NCI-H128 (cell line): ENCODE results near the gene TCOF1.

Experiments
- DNase-seq: peaks from one replicate; lab custom pipeline; 2025; ENCODE audit not compliant: unreplicated experiment; lab: John Stamatoyannopoulos, UW

Gene TCOF1

DNA sequence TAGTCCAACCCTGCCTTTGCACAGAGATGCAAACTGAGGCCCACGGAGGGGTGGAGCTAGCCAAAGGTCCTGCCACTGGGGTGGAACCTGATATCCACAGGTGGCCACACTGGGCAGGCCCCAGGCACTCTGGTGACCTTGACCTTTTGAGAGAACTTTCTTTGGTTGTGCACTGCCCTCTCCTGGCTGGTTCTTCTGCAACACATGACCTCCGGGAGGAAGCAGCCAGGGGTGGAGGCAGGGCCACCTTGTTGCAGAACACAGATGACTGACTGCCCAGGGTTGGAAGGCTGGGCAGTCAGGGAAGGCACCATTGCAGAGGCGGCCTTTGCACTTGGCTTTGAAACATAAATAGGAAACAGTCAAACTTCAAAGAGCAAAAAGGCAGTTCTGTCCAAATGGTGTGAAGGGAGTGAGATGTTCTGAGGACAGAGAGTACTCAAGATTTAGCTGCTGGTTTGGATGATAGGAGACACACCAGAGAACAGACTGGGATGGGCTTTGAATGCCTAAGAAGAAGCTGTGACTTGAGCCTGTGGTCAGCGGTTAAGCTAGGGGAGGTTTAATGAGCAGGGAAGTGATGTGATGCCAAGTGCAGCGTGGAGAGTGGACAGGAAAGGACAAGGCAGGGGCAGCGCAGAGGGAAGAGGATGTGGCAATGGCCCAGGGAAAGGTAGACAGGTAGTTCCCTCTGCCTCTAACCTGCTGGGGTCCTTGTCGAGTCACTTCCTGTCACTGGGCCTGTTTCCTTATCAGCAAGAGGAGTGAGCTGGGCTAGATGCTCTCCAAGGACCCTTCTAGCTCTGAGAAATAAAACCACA is 6.8 kb upstream of the TCOF1 start:
- DNase-seq = no peak

- DNase-seq = no peak
Measured at GRCh38 chr5:150352244-150353031, 5.1 kb upstream of the TCOF1 start.

DNA sequence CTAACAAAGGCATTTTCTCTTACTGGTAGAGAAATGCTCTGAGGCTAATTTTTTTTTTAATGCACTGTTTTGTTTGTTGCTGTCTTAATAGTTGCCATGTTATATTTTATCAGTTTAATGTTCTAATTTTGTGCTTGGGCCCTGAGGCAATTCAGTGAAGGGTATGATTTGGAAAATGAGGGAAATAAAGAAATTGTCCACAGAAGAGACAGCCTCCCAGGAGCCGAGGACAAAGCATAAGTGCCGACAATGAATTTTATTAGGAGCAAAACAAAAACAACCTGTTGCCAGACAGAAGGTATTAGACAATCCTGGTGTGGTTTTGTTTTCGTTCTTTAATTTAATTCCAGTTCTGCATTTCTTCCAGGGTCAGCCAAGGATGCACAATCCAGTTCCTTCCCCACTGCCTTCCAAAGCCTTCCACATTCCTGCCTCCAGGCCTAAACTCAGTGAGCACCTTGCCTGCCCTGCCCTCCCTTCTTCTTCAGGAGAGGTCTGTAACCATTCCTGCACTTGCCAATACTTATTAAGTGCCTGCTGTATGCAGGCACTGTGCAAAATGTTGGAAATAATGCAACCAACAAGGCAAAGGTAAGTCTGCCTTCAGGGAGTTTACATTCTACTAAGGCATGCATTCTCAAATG is 4.3 kb upstream of the TCOF1 start:
- no peak for DNase-seq

DNA sequence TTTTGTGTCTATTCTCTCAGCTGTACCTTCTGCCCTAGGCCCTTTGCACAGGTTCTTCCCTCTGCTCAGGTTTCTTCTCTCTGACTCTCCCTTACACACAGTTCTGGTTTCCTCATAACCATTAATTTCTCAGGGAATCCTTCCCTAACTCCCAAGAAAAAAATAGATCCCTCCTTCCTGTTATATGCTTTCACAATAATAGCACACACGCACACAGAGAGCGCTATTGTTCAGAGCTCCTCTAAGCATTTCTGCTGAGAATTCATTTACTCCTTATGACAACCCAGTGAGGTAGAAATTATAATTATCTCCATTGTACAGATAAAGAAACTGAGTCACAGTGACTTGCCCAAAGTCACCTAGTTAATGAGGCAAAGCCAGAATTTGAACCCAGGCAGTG is 1.7 kb upstream of the TCOF1 start:
- DNase-seq = no peak

- DNase-seq = no peak
Measured at GRCh38 chr5:150356575-150357294, 762 bp upstream of the TCOF1 start.

DNA sequence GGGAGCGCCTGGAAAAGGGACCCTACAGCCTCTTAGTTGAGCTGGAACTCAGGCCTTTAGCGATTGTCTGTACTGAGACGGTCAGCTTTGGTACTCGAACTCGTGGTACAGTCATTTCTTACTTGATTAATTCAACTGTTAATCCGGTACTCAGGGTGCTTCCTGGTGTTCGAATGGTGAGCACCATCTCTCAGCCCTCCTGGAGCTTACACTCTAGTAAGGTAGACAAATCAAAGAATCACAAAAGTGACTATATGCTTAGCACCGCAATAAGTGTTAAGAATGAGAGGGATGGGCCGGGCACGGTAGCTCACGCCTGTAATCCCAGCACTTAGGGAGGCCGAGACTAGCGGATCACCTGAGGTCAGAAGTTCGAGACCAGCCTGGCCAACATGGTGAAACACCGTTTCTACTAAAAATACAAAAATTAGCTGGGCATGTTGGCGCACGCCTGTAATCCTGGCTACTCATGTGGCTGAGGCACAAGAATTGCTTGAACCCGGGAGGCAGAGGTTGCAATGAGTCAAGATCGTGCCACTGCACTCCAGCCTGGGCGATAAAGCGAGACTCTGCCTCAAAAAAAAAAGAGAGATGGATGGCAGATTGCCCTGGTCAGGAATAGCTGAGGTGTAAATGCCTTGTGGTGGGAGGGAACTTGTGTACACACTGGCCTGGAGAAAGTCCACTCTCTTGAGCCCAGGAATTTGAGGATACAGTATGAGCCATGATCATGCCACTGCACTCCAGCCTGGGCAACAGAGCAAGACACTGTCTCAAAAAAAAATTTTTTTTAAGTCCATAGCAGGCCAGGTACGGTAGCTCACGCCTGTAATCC is 981 bp downstream of the TCOF1 start:
- DNase-seq = no peak

DNA sequence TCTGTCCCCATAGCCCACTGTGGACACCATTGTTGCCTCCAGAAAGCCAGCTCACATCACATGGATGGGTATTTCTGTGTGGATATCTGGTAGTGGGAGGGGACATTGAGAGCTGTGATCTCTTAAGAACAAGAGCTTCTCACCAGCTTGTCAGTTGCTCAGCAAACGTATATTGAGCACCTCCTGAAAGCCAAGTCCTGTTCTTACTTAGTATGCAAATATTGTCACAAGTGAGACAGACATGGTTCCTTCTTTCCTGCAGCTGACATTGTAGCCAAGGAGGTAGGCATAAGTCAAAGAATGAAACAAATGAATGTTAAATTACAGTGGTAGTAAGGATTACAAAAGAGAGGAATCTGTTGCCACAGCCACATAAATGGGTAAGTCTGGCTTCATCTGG is 3.8 kb downstream of the TCOF1 start:
- DNase-seq = no peak

- no peak for DNase-seq
Measured at GRCh38 chr5:150363185-150363584, 5.7 kb downstream of the TCOF1 start.

- no peak for DNase-seq
Measured at GRCh38 chr5:150364004-150364403, 6.5 kb downstream of the TCOF1 start.

DNA sequence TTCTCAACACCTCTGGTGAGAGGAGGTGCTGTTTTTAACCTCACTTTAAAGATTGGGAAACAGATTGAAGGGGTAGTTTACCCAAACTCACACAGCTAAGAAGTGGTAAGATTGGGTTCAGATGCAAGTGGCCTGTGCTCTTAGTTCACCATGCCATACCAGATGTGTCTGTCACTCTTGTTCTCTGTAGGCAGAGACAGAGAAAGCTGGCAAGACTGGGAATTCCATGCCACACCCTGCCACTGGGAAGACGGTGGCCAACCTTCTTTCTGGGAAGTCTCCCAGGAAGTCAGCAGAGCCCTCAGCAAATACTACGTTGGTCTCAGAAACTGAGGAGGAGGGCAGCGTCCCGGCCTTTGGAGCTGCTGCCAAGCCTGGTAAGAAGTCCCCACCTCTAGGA is 11.0 kb downstream of the TCOF1 start:
- no peak for DNase-seq

GRCh38 chr5:150372639-150373038 is 15.1 kb downstream of the TCOF1 start:
- no peak for DNase-seq

DNA sequence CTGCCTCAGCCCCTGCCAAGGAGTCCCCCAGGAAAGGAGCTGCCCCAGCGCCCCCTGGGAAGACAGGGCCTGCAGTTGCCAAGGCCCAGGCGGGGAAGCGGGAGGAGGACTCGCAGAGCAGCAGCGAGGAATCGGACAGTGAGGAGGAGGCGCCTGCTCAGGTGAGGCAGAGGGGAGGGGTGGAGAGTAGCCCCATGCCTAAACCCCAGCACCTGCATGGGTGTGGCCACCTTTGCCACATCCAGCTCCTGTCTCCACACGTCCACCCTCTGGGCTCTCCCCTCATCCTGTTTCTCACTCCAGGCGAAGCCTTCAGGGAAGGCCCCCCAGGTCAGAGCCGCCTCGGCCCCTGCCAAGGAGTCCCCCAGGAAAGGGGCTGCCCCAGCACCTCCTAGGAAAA is 17.2 kb downstream of the TCOF1 start:
- no peak for DNase-seq

GRCh38 chr5:150376799-150377771 is 19.6 kb downstream of the TCOF1 start:
- no peak for DNase-seq

DNA sequence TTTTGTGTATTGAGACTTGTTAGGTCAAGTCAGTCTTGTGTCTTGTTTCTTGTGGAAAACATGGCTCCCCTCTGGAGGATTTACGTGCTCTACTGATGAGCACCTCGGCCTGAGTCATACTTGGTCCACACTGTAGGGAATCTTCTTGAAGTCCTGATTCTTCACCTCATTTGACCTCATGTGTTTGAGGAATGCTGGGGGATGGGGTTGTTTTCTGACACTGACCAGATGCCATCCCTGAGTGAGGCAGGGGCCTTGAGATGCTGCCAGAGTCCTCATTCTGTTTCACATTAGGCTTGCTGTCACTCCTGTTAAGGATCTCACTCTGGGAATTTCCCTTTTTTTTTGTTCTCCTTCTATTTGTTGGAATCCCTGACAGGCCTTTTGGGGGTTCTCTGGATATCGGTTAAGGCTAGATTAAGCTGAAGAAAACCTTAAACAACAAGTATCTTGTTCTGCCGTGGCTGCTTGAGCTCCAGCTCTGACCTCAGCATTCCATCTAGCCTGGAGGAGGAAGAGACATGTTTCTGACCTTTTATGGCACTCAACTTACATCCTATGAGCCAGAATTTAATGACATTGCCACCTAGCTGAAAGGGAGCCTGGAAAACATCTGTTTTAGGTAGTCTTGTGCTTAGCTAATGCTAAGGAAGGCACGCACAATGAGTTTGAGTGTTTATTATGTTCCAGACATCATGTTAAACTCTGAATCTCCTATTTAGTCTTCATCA is 20.6 kb downstream of the TCOF1 start:
- DNase-seq = no peak

GRCh38 chr5:150384701-150385100 is 27.2 kb downstream of the TCOF1 start:
- no peak for DNase-seq

DNA sequence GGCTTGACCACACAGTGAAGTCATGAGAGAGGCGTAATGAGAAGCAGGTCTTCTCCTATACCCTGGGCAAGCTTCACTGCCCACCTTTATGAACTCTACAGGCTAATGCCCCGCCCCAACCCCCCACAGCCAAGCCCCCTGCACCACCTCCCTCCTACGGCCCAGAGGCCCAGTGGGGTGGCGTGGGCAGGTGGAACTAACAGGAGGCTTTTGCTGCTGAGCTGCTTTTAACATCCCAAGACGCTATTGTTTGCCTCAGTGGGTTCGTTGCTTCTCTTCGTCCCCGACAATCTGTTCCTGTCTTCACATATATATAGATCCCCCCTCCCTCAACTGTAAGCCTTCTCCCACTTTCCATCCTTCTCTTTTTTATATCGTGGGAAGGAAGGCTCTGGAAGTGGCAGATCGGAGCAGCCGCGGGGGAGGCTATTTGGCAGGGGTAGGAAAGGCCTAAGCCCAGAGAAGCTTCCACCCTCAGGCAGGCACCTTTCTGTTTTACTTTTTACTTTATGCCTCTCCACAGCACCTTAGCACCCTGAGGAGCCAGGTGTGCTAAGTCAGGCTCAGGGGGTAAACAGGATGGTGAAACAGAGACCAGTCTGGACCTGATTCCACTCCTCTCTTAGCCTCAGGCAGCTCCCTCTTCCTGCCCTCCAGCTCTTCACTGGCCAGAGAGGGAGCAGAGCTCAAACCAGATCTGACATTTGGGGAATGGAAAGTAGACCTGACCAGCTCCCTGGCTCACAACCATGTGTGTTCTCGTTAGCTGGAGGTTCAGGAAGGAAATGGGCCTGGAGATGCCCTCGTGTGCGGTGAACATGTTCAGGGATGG is 28.7 kb downstream of the TCOF1 start:
- DNase-seq = no peak

GRCh38 chr5:150389531-150390266 is 32.2 kb downstream of the TCOF1 start:
- no peak for DNase-seq
